KMS-11 (cell line): ENCODE data around the gene CACNA1A.

Source experiments
- H2AFZ ChIP-seq: fragments of 200-600 bp; sonication (generic); 2 replicates; pipeline ENCODE4 v1.6.1; 2016; ENCODE audit warnings: antibody characterized with exemption, mixed run types, low read depth
- H3K27ac ChIP-seq: fragments of 200-600 bp; sonication (generic); 2 replicates; pipeline ENCODE4 v1.6.1; 2016; ENCODE audit warnings: mild to moderate bottlenecking, mixed run types
- H3K27me3 ChIP-seq: fragments of 200-600 bp; sonication (generic); 2 replicates; pipeline ENCODE4 v1.6.1; 2017; ENCODE audit warnings: mild to moderate bottlenecking, low read depth, mixed run types, moderate library complexity; ENCODE audit not compliant: insufficient read depth
- H3K36me3 ChIP-seq: fragments of 200-600 bp; sonication (generic); 2 replicates; pipeline ENCODE4 v1.6.1; 2017; ENCODE audit warnings: mild to moderate bottlenecking, mixed run types; ENCODE audit not compliant: insufficient read depth
- H3K4me1 ChIP-seq: fragments of 200-600 bp; sonication (generic); 2 replicates; pipeline ENCODE4 v1.6.1; 2016; ENCODE audit warnings: mild to moderate bottlenecking, low read depth, mixed run types; ENCODE audit not compliant: poor library complexity, severe bottlenecking
- H3K4me2 ChIP-seq: fragments of 200-600 bp; sonication (generic); 2 replicates; pipeline ENCODE4 v1.7.0; 2016; ENCODE audit warnings: mild to moderate bottlenecking, mixed run types
- H3K4me3 ChIP-seq: fragments of 200-600 bp; sonication (generic); IDR thresholded peaks from 2 replicates; pipeline ENCODE4 v1.6.1; 2017; ENCODE audit warnings: low read depth, low read length, mixed read lengths; ENCODE audit not compliant: insufficient read depth
- H3K79me2 ChIP-seq: fragments of 200-600 bp; sonication (generic); 2 replicates; pipeline ENCODE4 v1.6.1; 2016; ENCODE audit warnings: low read depth, mixed run types; ENCODE audit not compliant: insufficient read depth
- H3K9ac ChIP-seq: fragments of 200-600 bp; sonication (generic); 2 replicates; pipeline ENCODE4 v1.6.1; 2016; ENCODE audit warnings: mild to moderate bottlenecking, mixed run types
- H4K20me1 ChIP-seq: fragments of 200-600 bp; sonication (generic); 2 replicates; pipeline ENCODE4 v1.6.1; 2016; ENCODE audit warnings: mild to moderate bottlenecking, mixed run types; ENCODE audit not compliant: insufficient read depth
- CTCF ChIP-seq: fragments of 200-600 bp; sonication (generic); conservative IDR thresholded peaks from 2 replicates; pipeline ENCODE4 v1.6.1; 2017; ENCODE audit warnings: low read depth, mild to moderate bottlenecking, antibody characterized with exemption, low read length, moderate library complexity, mixed read lengths

The CACNA1A gene

GRCh38 chr19:13210941-13211340 lies 295.3 kb downstream of the CACNA1A start:
- no peak for TF ChIP-seq CTCF
- Histone ChIP-seq H3K79me2 (no peaks in the 10 kb centered on the region), H3K4me3 (no peak overlapping the region), H3K36me3 (no peaks in the 10 kb centered on the region), H3K27me3 (peaks cover 62% of the 10 kb centered on the region), H2AFZ (no peak overlapping the region), H3K9ac (no peak overlapping the region), H3K27ac (no peak overlapping the region), H4K20me1 (no peaks in the 10 kb centered on the region), H3K4me2 (no peak overlapping the region), H3K4me1 (peaks cover 12% of the 10 kb centered on the region)

- Histone ChIP-seq H3K4me1 (peaks cover 12% of the 10 kb centered on the region), H3K36me3 (no peaks in the 10 kb centered on the region), H2AFZ (no peak overlapping the region), H3K9ac (no peak overlapping the region), H3K79me2 (no peaks in the 10 kb centered on the region), H3K4me2 (no peak overlapping the region), H4K20me1 (no peaks in the 10 kb centered on the region), H3K27me3 (peaks cover 63% of the 10 kb centered on the region), H3K27ac (no peak overlapping the region), H3K4me3 (no peak overlapping the region)
- no peak for TF ChIP-seq CTCF
Measured at GRCh38 chr19:13210339-13210775, 295.9 kb downstream of the CACNA1A start.

- Histone ChIP-seq H3K9ac (no peak overlapping the region), H3K4me3 (no peak overlapping the region), H3K4me1 (peaks cover 12% of the 10 kb centered on the region), H3K4me2 (no peak overlapping the region), H2AFZ (no peak overlapping the region), H3K36me3 (no peaks in the 10 kb centered on the region), H3K27me3 (peaks cover 70% of the 10 kb centered on the region), H3K27ac (no peak overlapping the region), H4K20me1 (no peaks in the 10 kb centered on the region), H3K79me2 (no peaks in the 10 kb centered on the region)
- TF ChIP-seq CTCF, result no peak
Measured at GRCh38 chr19:13209484-13210338, 296.6 kb downstream of the CACNA1A start.

GRCh38 chr19:13208672-13209483 lies 297.4 kb downstream of the CACNA1A start:
- no peaks in the 10 kb centered on the region for H3K36me3 ChIP-seq
- no peak overlapping the region for H2AFZ ChIP-seq
- H3K4me3 ChIP-seq, result no peak overlapping the region
- H3K4me2 ChIP-seq, result peak overlapping the region; percentile 42; the same call in 1 of the 2 replicates
- no peak overlapping the region for H3K27ac ChIP-seq
- no peaks in the 10 kb centered on the region for H4K20me1 ChIP-seq
- no peak overlapping the region for H3K9ac ChIP-seq
- H3K27me3 ChIP-seq, result peaks cover 68% of the 10 kb centered on the region
- no peak for TF ChIP-seq CTCF
- peaks cover 12% of the 10 kb centered on the region for H3K4me1 ChIP-seq
- H3K79me2 ChIP-seq, result no peaks in the 10 kb centered on the region
